NCI-H2171 treated with DMSO at 0.1 percent for 48 hours (cell line): ENCODE results near the gene SLC30A7.
A peak's percentile ranks its signal among the peaks of the same experiment; 100 is the strongest.
"Not testable (repeated sequence)": the region's sequence is repeated elsewhere in the genome, so short reads cannot be mapped to it uniquely, and the experiment has no call there.

Source experiments
- DNase-seq: peaks from one replicate; lab custom pipeline; 2025; lab: John Stamatoyannopoulos, UW

SLC30A7 gene

GRCh38 chr1:100936194-100936967, 40.5 kb downstream of the SLC30A7 start:
- no peak for DNase-seq

GRCh38 chr1:100941098-100941527, 45.2 kb downstream of the SLC30A7 start:
- DNase-seq, result no peak

GRCh38 chr1:100941580-100942216, 45.8 kb downstream of the SLC30A7 start:
- no peak for DNase-seq

DNA sequence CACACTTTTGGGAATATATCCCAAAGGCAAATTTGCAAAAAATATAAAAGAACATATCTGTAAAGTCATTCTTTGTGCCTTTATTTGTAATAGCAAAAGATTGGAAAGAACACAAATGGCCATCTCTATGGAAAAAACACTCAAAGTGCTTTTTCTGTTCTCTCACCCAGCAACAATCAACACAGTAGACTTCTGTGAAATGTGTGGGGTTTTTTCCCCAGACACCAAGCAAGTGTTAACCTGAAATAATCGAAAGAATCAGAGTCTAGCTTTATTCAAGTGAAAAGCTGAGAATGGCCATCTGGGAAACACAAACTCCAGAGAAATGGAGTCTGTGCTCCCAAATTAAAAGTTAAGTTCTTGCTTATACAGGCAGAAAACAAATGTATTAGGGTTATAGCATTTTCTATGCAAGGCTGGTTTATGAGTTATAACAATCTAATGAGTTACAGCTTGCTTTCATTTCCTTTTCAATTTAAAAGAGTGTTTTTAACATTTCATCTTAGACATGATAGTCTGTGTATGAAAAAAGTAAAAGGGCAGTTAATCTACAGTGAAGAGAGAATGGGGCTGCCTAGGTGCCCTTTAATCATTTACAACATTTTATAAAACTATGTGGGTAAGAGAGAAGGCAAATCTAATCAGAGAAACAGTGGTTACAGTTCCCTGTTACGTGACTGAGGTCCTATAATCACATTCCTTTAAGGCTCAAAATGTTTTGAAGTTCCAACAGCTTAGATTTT, 46.6 kb downstream of the SLC30A7 start:
- no peak for DNase-seq

DNA sequence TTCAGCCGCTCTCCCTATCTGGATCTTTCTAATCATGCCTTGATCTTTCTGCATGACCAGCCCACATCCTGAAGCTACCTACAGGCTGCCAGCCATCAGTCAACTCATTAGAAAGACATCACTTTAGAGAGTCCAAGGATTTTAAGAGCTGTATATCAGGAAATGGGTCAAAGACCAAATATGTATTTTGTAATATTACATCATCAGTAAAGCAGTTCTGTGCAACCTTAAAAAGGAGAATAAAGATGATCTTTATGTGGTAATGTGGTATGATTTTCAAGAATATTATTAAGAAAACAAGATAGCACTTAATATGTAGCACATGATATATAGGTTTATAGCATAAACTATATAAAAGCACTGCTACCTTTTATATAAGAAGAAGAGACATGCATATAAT, 47.6 kb downstream of the SLC30A7 start:
- DNase-seq, result no peak

DNA sequence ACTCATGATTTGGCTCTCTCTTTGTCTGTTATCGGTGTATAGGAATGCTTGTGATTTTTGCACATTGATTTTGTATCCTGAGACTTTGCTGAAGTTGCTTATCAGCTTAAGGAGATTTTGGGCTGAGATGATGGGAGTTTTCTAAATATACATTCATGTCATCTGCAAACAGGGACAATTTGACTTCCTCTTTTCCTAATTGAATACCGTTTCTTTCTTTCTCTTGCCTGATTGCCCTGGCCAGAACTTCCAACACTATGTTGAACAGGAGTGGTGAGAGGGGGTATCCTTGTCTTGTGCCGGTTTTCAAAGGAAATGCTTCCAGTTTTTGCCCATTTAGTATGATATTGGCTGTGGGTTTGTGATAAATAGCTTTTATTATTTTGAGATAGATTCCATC, 50.2 kb downstream of the SLC30A7 start:
- DNase-seq, result not testable (repeated sequence)

GRCh38 chr1:100947816-100948215, 51.9 kb downstream of the SLC30A7 start:
- DNase-seq, result not testable (repeated sequence)

DNA sequence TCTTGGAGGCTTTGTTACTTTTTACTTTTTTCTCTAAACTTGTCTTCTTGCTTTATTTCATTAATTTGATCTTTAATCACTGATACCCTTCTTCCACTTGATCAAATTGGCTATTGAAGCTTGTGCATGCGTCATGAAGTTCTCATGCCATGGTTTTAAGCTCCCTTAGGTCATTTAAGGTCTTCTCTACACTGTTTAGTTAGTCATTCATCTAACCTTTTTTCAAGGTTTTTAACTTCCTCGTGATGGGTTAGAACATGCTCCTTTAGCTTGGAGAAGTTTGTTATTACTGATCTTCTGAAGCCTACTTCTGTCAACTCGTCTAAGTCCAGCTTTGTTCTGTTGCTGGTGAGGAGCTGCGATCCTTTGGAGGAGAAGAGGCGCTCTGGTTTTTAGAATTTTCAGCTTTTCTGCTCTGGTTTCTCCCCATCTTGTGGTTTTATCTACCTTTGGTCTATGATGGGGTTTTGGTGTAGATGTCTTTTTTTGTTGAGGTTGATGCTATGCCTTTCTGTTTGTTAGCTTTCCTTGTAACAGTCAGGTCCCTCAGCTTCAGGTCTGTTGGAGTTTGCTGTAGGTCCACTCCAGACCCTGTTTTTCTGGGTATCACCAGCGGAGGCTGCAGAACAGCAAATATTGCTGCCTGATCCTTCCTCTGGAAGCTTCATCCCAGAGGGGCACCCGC, 53.0 kb downstream of the SLC30A7 start:
- DNase-seq, result not testable (repeated sequence)

- DNase-seq, result peak; percentile 18
These were observed 53.7 kb downstream of the SLC30A7 start for GRCh38 chr1:100949515-100950158.

GRCh38 chr1:100950337-100950736, 54.4 kb downstream of the SLC30A7 start:
- DNase-seq, result no peak

- peak; percentile 9 for DNase-seq
These were observed 54.9 kb downstream of the SLC30A7 start for GRCh38 chr1:100950781-100951180.

DNA sequence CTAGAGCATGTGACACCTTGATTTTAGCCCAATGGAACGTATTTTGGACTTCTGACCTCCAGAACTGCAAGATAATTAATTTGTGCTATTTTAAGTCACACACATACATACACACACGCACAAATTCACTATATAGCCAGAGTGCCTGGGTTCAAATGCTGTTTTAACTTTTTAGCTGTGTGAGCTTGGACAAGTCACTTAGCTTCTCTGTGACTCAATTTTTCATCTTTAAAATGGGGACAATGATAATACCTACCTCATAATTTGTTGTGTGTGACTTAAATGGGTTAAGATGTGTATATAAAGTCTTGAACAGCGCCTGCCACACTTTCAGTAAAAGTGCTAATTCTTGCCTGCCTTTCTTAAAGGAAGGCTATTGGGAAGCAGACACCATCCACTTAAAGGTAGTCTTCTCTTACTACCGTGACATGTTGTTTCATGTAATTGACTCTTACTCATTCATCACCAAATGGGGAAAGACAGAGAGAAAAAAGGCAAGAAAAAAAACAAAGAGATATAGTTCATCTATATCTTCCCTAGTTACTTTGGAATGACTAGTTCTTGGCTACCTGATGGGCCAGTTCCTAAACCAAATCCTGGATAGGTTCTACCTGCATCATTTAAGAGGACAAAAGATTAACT, 56.3 kb downstream of the SLC30A7 start:
- DNase-seq, result no peak

GRCh38 chr1:100952970-100953369, 57.1 kb downstream of the SLC30A7 start:
- DNase-seq, result not testable (repeated sequence)

DNA sequence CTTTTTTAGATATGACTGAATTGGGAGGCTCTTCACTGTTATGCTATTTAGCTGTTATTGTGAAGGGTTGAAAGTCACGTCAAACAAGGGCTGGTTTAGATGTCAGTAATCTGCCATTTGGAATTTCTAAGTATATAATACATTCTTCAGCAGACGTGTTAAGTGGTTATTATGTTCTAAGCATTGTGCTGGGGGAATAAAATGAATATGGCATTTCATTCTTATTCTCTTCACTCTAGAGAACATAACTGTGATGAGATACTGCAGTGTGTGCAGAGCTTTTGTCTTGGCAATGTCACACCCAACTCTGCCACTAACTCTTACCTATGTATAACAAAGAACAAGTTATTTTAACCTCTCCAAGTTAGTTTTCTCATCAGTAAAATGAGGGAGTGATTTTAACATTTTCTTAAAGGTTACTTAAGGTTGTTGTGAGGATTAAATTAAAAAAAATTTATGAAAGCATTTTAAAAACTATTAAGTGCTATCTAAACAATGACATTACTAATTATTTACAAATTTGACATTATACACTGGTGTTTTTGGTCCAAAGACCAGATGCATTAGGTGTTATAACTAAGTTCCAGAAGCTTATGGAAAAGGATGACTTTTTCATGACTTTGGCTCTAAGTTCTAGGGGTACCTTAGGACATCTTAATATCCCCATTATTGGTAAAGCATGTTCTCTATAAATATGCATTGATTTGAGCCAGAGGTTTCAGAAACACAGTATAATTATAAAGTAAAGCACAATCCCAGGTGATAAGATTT, 58.3 kb downstream of the SLC30A7 start:
- DNase-seq, result no peak

DNA sequence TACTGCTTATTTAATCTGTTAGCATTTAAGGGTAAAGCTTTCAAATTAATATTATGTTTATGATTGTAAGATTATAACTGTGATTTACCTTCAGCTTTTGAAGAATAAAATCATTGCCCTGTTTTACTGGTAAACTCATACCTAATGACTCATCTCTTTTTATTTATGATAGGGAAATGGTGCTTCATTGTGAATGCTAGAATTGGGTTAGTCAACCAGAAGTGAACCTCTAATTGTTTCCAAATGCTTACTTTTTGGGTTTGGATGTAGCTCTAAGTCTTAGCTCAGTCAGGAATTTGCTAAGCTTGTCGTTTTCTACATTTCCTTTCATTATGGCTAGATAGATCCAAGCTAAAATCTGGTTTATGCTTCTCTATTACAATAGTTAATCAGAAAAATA, 59.4 kb downstream of the SLC30A7 start:
- DNase-seq, result no peak

GRCh38 chr1:100959502-100960060, 63.7 kb downstream of the SLC30A7 start:
- DNase-seq, result no peak

DNA sequence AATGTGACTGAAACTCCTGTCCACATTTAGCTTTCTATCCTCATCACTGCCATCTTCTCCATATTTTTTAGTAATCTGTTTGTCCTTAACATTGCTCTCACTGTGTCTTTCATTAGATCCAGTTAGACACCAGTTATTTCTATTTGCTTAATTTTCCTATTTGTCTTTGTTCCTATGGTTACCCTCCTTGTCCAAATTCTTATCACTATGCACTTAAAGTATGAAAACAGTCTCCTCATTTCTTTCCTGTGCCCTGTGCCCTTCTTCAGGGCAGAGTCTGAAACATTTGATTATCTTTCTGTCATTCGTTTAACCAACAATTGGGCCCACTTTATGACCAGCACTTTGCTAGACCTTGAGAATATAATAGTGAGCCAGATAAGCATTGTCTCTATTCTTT, 64.2 kb downstream of the SLC30A7 start:
- no peak for DNase-seq

- DNase-seq, result no peak
These were observed 72.7 kb downstream of the SLC30A7 start for GRCh38 chr1:100968621-100969020.

DNA sequence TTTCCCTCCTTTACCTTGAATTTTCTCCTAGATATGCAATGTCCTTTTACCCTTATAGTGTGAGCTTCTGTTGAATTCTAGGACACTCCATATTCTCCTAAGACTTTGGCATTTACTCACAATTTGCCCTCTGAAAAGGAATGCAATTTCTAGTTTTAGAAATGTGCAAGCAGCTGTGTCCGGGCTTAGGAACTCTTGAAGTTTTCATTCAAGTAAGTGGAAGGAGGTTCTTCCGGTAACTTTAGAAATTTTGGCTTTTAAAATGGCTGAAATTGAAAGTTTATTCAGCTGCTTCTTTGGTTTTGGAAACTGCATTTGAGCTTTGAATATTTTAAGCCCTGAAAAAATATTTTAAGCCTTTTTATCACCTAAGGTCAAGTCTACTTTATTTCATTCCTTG, 73.4 kb downstream of the SLC30A7 start:
- DNase-seq, result no peak

GRCh38 chr1:100971021-100971420, 75.1 kb downstream of the SLC30A7 start:
- DNase-seq, result no peak
